ENCODE data around the gene HDHD3. TPM values are rescaled to one million over a fixed set of nuclear protein-coding genes. Genes with fewer than 3 reads are reported as not detected.

HDHD3 gene
- total RNA-seq, 1 experiment from 2014 or later: 15.7 TPM

DNA sequence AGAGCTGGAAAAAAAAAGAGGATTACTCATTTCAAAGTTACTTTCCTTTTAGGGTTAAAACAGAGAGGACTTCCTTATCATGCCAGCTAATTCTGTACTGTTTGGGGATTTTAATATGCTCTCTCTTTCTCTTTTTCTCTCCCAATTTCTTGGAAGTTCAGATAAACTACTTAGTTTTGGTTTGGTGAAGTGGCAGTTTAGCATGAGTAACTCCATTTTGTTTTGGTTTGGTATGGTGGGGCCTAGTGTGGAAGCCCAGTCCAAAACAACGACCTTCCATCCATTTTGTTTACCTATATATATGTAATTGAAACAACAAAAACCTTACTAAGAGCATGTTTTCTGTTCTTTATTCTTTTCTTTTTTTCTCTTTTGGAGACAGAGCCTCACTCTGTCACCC, 31.1 kb downstream of the HDHD3 start:
- ChIA-PET POLR2A (no interaction called here), CTCF (no interaction called here)
- Mint-ChIP-seq H3K36me3 (no peaks in the 10 kb centered on the region), H3K27me3 (ENCODE audit: low read depth) (peaks cover 63% of the 10 kb centered on the region), H3K4me3 (no peak overlapping the region), H3K27ac (no peak overlapping the region), H3K4me1 (peaks cover 11% of the 10 kb centered on the region), H3K9me3 (no peaks in the 10 kb centered on the region)
- DNase-seq (ENCODE audit: low spot score) (no peak), ATAC-seq (no peak)
- TF ChIP-seq ZNF671 (CRISPR knock-in tag; IDR thresholded peaks at IDR 0.05): no peak
- TF ChIP-seq ZNF138 (CRISPR knock-in tag; conservative IDR thresholded peaks at IDR 0.05): no peak
- TF ChIP-seq, protein P1, sequence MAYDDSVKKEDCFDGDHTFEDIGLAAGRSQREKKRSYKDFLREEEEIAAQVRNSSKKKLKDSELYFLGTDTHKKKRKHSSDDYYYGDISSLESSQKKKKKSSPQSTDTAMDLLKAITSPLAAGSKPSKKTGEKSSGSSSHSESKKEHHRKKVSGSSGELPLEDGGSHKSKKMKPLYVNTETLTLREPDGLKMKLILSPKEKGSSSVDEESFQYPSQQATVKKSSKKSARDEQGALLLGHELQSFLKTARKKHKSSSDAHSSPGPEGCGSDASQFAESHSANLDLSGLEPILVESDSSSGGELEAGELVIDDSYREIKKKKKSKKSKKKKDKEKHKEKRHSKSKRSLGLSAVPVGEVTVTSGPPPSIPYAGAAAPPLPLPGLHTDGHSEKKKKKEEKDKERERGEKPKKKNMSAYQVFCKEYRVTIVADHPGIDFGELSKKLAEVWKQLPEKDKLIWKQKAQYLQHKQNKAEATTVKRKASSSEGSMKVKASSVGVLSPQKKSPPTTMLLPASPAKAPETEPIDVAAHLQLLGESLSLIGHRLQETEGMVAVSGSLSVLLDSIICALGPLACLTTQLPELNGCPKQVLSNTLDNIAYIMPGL (CRISPR knock-in tag; IDR thresholded peaks at IDR 0.05): no peak
- TF ChIP-seq, protein P2, sequence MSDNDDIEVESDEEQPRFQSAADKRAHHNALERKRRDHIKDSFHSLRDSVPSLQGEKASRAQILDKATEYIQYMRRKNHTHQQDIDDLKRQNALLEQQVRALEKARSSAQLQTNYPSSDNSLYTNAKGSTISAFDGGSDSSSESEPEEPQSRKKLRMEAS (CRISPR knock-in tag; IDR thresholded peaks at IDR 0.05): no peak
- no peak for TF ChIP-seq ZNF416 (CRISPR knock-in tag; IDR thresholded peaks at IDR 0.05)
- TF ChIP-seq ARID4B (CRISPR knock-in tag; IDR thresholded peaks at IDR 0.05; ENCODE audit: borderline replicate concordance): no peak

- ATAC-seq (no peak), DNase-seq (ENCODE audit: low spot score) (no peak)
- no peak overlapping the region for H3K4me3 Mint-ChIP-seq
- H3K9me3 Mint-ChIP-seq: no peaks in the 10 kb centered on the region
- peaks cover 63% of the 10 kb centered on the region for H3K27me3 Mint-ChIP-seq (ENCODE audit: low read depth)
- ChIA-PET CTCF (interaction anchor here (0.6 kb wide), 1 partner anchor 17 kb away, joined by 3 read pairs; no protein-coding TSS in a partner anchor), POLR2A (no interaction called here)
- H3K36me3 Mint-ChIP-seq: no peaks in the 10 kb centered on the region
- H3K4me1 Mint-ChIP-seq: peaks cover 6% of the 10 kb centered on the region
- TF ChIP-seq ZNF396 (CRISPR knock-in tag; IDR thresholded peaks at IDR 0.05; ENCODE audit: borderline replicate concordance) (no peak), ZNF671 (CRISPR knock-in tag; IDR thresholded peaks at IDR 0.05) (no peak), NR1H2 (CRISPR knock-in tag; IDR thresholded peaks at IDR 0.05) (no peak), JUN (CRISPR knock-in tag; IDR thresholded peaks at IDR 0.05) (no peak)
- TF ChIP-seq, protein P3, sequence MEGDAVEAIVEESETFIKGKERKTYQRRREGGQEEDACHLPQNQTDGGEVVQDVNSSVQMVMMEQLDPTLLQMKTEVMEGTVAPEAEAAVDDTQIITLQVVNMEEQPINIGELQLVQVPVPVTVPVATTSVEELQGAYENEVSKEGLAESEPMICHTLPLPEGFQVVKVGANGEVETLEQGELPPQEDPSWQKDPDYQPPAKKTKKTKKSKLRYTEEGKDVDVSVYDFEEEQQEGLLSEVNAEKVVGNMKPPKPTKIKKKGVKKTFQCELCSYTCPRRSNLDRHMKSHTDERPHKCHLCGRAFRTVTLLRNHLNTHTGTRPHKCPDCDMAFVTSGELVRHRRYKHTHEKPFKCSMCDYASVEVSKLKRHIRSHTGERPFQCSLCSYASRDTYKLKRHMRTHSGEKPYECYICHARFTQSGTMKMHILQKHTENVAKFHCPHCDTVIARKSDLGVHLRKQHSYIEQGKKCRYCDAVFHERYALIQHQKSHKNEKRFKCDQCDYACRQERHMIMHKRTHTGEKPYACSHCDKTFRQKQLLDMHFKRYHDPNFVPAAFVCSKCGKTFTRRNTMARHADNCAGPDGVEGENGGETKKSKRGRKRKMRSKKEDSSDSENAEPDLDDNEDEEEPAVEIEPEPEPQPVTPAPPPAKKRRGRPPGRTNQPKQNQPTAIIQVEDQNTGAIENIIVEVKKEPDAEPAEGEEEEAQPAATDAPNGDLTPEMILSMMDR (IDR thresholded peaks at IDR 0.05): no peak
- no peak overlapping the region for H3K27ac Mint-ChIP-seq
Measured at GRCh38 chr9:113345190-113345589, 31.6 kb downstream of the HDHD3 start.

- ChIA-PET CTCF (no interaction called here), POLR2A (no interaction called here)
- no peak overlapping the region for H3K4me3 Mint-ChIP-seq
- H3K27me3 Mint-ChIP-seq (ENCODE audit: low read depth): peaks cover 64% of the 10 kb centered on the region
- ATAC-seq (no peak), DNase-seq (ENCODE audit: low spot score) (no peak)
- peaks cover 5% of the 10 kb centered on the region for H3K4me1 Mint-ChIP-seq
- no peaks in the 10 kb centered on the region for H3K36me3 Mint-ChIP-seq
- H3K9me3 Mint-ChIP-seq: no peaks in the 10 kb centered on the region
- no peak overlapping the region for H3K27ac Mint-ChIP-seq
- TF ChIP-seq ETV6 (CRISPR knock-in tag; IDR thresholded peaks at IDR 0.05) (no peak), CREB1 (CRISPR knock-in tag; IDR thresholded peaks at IDR 0.05) (no peak), FOXP1 (CRISPR knock-in tag; IDR thresholded peaks at IDR 0.05; ENCODE audit: borderline replicate concordance) (no peak), ZNF416 (CRISPR knock-in tag; IDR thresholded peaks at IDR 0.05) (no peak), FOXK1 (CRISPR knock-in tag; IDR thresholded peaks at IDR 0.05) (no peak), KAT7 (CRISPR knock-in tag; IDR thresholded peaks at IDR 0.05; ENCODE audit: borderline replicate concordance) (no peak), ZNF138 (CRISPR knock-in tag; conservative IDR thresholded peaks at IDR 0.05) (no peak), TCF7 (CRISPR knock-in tag; IDR thresholded peaks at IDR 0.05; ENCODE audit: low read depth) (no peak), MXD4 (CRISPR knock-in tag; IDR thresholded peaks at IDR 0.05; ENCODE audit: borderline replicate concordance) (no peak), ATF1 (CRISPR knock-in tag; IDR thresholded peaks at IDR 0.05) (no peak), ZBTB21 (CRISPR knock-in tag; IDR thresholded peaks at IDR 0.05; ENCODE audit: borderline replicate concordance) (no peak)
- TF ChIP-seq, protein P4, sequence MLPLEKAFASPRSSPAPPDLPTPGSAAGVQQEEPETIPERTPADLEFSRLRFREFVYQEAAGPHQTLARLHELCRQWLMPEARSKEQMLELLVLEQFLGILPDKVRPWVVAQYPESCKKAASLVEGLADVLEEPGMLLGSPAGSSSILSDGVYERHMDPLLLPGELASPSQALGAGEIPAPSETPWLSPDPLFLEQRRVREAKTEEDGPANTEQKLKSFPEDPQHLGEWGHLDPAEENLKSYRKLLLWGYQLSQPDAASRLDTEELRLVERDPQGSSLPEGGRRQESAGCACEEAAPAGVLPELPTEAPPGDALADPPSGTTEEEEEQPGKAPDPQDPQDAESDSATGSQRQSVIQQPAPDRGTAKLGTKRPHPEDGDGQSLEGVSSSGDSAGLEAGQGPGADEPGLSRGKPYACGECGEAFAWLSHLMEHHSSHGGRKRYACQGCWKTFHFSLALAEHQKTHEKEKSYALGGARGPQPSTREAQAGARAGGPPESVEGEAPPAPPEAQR (CRISPR knock-in tag; IDR thresholded peaks at IDR 0.05): no peak
- TF ChIP-seq, protein P5, sequence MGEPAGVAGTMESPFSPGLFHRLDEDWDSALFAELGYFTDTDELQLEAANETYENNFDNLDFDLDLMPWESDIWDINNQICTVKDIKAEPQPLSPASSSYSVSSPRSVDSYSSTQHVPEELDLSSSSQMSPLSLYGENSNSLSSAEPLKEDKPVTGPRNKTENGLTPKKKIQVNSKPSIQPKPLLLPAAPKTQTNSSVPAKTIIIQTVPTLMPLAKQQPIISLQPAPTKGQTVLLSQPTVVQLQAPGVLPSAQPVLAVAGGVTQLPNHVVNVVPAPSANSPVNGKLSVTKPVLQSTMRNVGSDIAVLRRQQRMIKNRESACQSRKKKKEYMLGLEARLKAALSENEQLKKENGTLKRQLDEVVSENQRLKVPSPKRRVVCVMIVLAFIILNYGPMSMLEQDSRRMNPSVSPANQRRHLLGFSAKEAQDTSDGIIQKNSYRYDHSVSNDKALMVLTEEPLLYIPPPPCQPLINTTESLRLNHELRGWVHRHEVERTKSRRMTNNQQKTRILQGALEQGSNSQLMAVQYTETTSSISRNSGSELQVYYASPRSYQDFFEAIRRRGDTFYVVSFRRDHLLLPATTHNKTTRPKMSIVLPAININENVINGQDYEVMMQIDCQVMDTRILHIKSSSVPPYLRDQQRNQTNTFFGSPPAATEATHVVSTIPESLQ (CRISPR knock-in tag; IDR thresholded peaks at IDR 0.05): no peak
Measured at GRCh38 chr9:113343732-113344231, 33.0 kb downstream of the HDHD3 start.
